HG02938 (cell line): ENCODE measurements around the gene FBLN2.

Source experiments
- ATAC-seq: cut with Tn5 transposase; IDR thresholded peaks from one replicate; pipeline ENCODE4 v1.9.1; 2021; ENCODE audit warnings: mild to moderate bottlenecking, moderate library complexity; ENCODE audit not compliant: unreplicated experiment

The FBLN2 gene

GRCh38 chr3:13563911-13564310 is 15.0 kb downstream of the FBLN2 start:
- ATAC-seq, result no peak

- ATAC-seq, result no peak
These were observed 16.0 kb downstream of the FBLN2 start for GRCh38 chr3:13564751-13565560.

GRCh38 chr3:13565581-13566452 is 16.9 kb downstream of the FBLN2 start:
- ATAC-seq, result no peak

GRCh38 chr3:13566453-13566748 is 17.5 kb downstream of the FBLN2 start:
- ATAC-seq, result no peak

- ATAC-seq, result no peak
These were observed 17.9 kb downstream of the FBLN2 start for GRCh38 chr3:13566769-13567310.

GRCh38 chr3:13567684-13568514 is 19.0 kb downstream of the FBLN2 start:
- ATAC-seq, result no peak

GRCh38 chr3:13568515-13569028 is 19.6 kb downstream of the FBLN2 start:
- no peak for ATAC-seq

- no peak for ATAC-seq
These were observed 20.3 kb downstream of the FBLN2 start for GRCh38 chr3:13569201-13569600.

DNA sequence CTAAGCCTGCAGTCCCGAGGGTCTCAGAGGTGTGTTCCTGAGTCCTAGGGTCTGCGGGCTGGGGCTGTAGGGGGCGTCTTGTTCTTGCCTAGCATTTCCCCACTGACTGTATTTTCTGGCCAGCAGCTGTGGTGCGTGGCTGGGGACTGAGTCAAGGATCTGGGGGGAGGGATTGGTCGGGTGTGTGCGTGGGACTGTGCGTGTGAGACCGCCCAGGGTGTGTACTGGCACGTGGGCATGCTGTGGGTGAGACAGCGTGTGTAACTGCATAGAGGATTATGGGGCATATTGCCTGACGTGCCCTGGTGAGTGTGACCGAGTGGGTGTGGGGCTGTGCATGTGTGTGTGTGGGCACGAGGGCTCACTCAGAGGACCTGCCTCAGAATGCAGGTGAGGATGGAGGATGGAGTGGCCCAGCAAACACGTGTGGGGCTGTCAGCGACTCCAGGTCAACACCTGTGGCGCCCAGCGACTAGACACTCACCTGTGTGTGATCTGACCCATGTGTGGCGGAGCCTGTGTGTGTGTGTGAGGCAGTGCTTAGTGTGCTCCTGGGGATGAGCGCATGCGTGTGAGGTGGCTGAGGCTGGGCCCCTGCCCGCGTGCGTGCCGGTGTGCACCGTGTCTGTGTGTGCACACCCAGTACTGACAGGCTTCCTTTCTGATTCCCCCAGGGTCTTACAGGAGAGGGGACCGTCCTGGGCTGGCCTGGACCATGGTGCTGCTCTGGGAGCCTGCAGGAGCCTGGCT is 20.9 kb downstream of the FBLN2 start:
- no peak for ATAC-seq

DNA sequence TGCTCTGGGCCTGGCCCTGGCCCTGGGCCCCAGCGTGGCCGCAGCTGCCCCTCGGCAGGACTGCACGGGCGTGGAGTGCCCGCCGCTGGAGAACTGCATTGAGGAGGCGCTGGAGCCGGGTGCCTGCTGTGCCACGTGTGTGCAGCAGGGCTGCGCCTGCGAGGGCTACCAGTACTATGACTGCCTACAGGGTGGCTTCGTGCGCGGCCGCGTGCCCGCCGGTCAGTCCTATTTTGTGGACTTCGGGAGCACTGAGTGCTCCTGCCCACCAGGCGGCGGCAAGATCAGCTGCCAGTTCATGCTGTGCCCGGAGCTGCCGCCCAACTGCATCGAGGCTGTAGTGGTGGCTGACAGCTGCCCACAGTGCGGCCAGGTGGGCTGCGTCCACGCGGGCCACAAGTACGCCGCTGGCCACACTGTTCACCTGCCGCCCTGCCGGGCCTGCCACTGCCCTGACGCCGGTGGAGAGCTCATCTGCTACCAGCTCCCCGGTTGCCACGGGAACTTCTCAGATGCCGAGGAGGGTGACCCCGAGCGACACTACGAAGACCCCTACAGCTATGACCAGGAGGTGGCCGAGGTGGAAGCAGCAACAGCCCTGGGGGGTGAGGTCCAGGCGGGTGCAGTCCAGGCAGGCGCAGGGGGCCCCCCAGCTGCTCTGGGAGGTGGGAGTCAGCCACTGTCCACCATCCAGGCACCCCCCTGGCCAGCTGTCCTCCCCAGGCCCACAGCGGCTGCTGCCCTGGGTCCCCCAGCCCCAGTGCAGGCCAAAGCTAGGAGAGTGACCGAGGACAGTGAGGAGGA is 21.7 kb downstream of the FBLN2 start:
- ATAC-seq, result no peak

GRCh38 chr3:13571264-13571663 is 22.3 kb downstream of the FBLN2 start:
- ATAC-seq, result no peak

- ATAC-seq, result no peak
These were observed 23.2 kb downstream of the FBLN2 start for GRCh38 chr3:13571831-13572750.

GRCh38 chr3:13572926-13573623 is 24.1 kb downstream of the FBLN2 start:
- ATAC-seq, result no peak

- ATAC-seq, result no peak
These were observed 25.3 kb downstream of the FBLN2 start for GRCh38 chr3:13574083-13574797.

DNA sequence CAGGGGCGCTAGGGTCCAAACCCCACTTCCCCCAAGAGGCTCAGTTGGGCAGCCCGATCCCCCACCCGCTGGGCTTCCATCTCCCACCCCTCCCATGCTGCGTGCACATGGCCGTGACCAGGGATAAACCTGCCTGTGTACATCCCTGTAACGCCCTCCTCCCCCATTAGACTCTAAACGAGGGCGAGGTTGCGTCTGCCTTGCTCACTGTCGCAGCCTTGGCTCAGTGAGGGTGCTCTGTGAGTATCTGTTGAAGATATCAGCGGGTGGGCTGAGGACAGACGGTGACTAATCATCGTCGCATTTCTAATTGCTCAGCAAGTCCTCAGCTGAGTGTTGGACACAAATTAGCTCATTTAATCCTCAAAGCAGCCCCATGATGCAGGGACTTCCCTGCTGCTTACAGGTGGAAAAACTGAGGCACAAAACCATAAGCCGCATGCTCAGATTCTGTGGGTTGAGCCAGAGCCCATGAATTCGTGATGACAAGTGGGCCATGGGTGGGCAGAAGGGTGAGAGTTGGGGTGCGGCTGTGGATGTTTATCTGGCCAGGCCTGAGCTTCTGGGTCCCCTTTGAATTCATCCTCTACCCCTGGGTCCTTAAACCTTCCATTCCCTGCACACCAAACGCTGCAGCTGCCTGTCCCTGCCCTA is 26.0 kb downstream of the FBLN2 start:
- ATAC-seq, result no peak

DNA sequence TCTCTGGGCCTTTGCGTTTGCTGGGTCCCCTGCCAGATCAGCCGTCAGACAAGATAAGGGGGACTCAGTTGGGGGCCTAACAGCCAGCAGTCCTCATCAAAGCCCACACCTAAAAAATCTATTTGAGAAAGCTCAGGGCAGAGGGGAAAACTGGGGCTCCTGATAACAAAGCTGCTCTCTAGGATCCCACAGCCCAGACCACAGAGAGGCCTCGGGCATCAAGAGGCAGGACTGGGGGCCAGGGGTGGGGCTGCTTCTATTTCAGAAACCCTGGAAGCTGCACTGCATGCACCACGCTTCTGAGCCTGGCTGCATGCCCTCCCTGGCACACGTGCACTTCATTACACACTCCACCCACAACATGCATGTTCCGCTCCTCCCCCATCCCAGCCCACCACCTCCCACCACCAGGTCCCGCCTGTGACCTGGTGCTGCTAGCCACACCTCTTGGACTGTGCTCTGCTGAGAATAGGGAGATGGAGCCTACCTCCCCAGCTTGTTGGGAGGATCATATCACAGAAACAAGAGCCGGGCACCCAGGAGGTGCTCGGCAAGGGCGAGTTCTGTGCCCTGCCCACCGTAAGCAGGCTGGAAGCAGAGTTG is 26.6 kb downstream of the FBLN2 start:
- no peak for ATAC-seq
